Activated CD4-positive, alpha-beta T cell treated with anti-CD3 and anti-CD28 coated beads for 48 hours (primary cell): ENCODE data around the gene FARP2.
A peak's percentile ranks its signal among the peaks of the same experiment; 100 is the strongest.
"Not testable (repeated sequence)": the region's sequence is repeated elsewhere in the genome, so short reads cannot be mapped to it uniquely, and the experiment has no call there.

Source experiments
- DNase-seq: peaks from one replicate; pipeline ENCODE4 v3.0.0-alpha.2; 2020

Gene FARP2

GRCh38 chr2:241355983-241356870 lies at the start of gene FARP2:
Gene FARP2, plus strand, starts transcription at chr2:241356285. Its CDS starts 16,823 bp downstream, at chr2:241373108.
- DNase-seq = peak; percentile 98

- DNase-seq = no peak
Observed at GRCh38 chr2:241307055-241307454, 49.0 kb upstream of the FARP2 start.

- no peak for DNase-seq
Observed at GRCh38 chr2:241308267-241308666, 47.8 kb upstream of the FARP2 start.

DNA sequence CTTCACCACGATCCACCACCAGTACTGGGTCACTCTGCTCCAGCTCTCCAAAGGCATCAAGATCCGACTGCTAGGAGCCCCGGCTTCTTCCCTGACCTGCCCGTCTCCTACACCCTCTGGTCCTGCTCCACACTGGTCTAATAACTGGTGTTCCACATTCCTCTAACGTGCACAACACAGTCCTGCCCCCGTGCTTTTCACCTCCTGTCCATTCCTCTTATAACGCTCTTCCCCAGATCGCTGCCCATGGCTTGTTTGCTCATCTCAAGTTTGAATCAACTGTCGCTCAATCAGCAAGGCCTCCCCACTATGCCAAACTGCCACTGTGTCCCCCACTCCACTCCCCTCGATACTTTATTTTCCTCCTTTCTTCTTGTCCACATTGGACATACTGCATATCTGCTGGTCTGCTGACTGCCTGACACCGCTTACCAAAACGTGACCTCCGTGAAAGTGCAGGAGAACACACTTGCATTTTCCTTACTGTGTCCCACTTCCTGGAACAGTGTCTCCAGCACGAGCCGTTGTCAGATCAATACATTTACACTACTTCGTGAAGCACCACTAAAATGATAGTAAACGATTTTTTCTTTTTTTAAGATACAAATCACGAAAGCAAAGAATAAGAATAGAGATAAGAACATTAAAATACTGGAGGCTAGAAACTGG lies 47.1 kb upstream of the FARP2 start:
- no peak for DNase-seq

DNA sequence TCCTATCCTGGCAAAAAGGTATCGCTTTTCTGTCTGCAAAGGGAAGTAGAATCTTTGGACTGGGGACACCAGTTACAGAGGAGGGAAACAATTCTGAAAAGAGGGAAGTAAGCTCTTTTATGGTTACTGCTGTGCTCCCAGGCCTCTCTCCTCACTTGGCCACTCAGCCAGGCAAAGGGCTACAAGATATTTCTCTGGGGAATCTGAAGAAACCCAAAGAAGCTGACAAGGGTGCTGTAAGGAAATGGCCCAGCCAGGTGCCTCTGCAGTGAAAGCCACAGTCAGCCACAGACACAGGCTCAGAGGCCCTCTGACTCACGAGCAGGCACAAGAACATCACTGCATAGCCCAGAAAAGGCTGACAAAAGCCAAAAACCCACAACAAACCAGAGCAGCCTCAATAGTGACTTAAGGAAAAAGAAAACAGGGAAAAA lies 46.4 kb upstream of the FARP2 start:
- DNase-seq = peak; percentile 76

GRCh38 chr2:241310917-241311566 lies 45.0 kb upstream of the FARP2 start:
- DNase-seq = no peak

- no peak for DNase-seq
Observed at GRCh38 chr2:241312082-241312481, 44.0 kb upstream of the FARP2 start.

- DNase-seq = no peak
Observed at GRCh38 chr2:241313543-241314095, 42.5 kb upstream of the FARP2 start.

- DNase-seq = no peak
Observed at GRCh38 chr2:241314226-241315092, 41.6 kb upstream of the FARP2 start.

DNA sequence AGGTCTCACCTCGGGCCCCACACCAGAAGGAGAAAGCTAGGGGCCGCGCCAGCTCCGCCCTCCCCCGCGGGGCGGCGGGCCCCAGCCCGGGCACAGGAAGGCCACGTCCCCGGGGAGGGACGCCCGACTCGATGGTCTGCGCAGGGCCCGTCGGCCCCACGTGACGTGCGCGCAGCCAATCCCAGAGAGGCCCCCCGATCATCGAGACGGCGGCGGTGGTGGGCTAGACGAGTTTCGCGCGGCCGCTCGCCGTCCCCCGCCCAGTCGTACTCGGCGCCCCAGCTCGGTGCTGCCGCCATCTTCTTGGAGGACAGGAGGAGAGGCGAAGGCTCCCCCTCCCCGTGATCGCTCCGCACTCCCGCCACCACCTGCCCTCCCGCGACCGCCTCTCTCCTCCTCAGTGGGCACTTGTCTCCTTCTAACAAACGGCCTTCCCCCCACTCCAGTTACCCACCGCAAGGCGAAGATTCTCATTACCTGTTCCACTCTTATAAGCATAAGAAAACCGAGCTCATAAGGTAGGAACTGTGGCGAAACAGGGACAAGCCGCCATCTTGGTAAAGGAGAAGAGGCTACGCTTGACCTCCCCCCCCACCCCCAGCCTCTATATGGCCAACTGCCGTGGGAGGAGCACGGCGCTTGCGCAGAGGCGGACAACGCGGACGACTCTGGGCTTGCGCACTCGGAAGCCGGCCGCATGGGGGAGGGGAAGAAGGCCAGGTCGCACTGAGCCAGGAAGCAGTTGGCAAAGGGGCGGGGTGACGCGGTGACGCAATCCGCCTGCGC lies 40.8 kb upstream of the FARP2 start, which contains the start of gene HDLBP:
TSS of gene HDLBP (minus strand) at position 580 of the 786 bp plus-strand sequence. CDS start 48,803 bp downstream, outside the sequence.
- DNase-seq = peak; percentile 100

- DNase-seq = peak; percentile 81
Observed at GRCh38 chr2:241315879-241316631, 40.0 kb upstream of the FARP2 start, which contains the start of gene SEPTIN2. Gene SEPTIN2, plus strand, starts transcription at chr2:241315925. Its CDS starts 8,308 bp downstream, at chr2:241324233.

GRCh38 chr2:241316825-241317224 lies 39.3 kb upstream of the FARP2 start:
- no peak for DNase-seq

DNA sequence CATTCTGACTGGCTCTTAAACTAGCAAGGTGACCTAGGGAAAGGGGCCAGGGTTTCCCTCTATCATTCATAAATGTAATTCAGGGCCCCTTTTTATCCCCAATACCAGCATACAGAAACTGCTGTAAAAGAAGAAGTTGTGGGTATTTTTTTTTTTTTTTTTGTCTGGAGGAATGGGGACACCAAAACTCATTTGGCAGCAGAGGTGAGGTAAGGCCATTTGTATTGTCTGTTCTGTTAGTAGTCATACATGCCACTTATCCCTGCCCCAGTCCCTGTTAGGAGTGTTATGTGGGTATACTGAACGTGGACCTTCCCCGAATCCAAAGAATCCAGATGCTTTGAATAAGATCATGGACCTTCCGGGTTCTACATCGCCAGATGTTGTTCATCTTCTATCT lies 38.7 kb upstream of the FARP2 start:
- no peak for DNase-seq

DNA sequence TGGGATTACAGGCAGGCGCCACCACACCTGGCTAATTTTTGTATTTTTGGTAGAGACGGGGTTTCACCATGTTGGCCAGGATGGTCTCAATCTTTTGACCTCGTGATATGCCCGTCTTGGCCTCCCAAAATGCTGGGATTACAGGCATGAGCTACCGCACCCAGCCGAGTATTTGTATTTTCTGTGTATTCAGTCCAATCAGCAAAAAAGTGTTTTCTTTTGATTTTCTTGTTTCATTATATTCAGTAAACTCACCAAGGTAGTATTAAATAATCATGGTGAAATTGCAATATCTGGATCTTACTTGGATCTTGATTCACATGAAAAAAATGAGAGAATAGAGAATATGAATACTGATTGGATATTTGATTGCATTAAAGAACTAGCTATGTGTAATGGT lies 37.3 kb upstream of the FARP2 start:
- not testable (repeated sequence) for DNase-seq

- DNase-seq = no peak
Observed at GRCh38 chr2:241320394-241320793, 35.7 kb upstream of the FARP2 start.

GRCh38 chr2:241321033-241321432 lies 35.1 kb upstream of the FARP2 start:
- no peak for DNase-seq

GRCh38 chr2:241321886-241322285 lies 34.2 kb upstream of the FARP2 start:
- DNase-seq = no peak

- DNase-seq = no peak
Observed at GRCh38 chr2:241323778-241324177, 32.3 kb upstream of the FARP2 start.

DNA sequence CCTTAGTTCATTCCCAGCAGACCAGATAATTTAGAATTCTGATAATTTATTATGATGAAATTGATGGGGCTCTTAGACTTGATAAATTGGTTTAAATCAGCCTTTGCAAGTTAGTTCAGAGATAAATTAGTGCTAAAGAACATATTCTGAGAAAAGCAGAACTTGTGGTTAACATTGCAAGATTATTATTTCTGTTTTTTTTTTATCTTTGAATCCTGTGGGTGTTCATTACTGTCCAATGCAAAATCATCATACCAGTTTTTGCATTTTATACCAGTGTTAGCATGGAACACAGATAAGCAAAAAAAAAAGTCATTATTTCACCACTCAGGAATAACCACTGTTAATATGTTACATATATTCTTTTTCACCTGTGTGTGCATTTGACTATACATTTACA lies 31.3 kb upstream of the FARP2 start:
- no peak for DNase-seq

DNA sequence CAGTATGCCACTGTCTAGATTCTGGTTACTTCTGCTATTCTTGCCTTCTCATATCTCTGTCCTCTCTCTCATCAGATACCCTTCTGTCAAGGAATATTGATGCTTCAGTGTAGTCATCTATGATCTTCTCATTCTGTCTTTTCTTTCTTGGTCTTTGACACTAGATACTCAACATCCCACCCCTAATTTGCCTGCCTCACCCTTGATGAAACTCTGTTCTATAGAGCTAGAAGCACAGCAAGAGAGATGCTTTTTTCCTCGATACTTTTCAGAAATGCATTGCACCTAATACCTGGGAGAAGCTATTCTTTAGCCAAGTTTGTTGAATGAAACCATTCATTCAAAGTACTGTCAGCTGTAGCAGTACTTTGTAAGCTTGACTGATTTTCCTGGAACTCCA lies 30.8 kb upstream of the FARP2 start:
- DNase-seq = no peak
